Skeletal muscle tissue (tissue), 4 donors: Measurements from ENCODE around the gene RPS24. TPM values are rescaled to one million over a fixed set of nuclear protein-coding genes. Genes with fewer than 3 reads are reported as not detected.

Experiments
- H3K27ac ChIP-seq: one replicate; pipeline ENCODE4 v1.7.0; 2013; ENCODE audit warnings: mild to moderate bottlenecking, low read depth, low read length, inconsistent platforms
- H3K27me3 ChIP-seq, 3 donors: one replicate each; pipeline ENCODE4 v1.7.0; 2013; ENCODE audit warnings: low read length in 3 of 3; ENCODE audit not compliant: control insufficient read depth in 3 of 3, insufficient read depth in 3 of 3
- H3K36me3 ChIP-seq, 3 donors: one replicate each; pipeline ENCODE4 v1.7.0; 2013; ENCODE audit warnings: low read length in 3 of 3; ENCODE audit not compliant: control insufficient read depth in 3 of 3, insufficient read depth in 3 of 3
- H3K4me1 ChIP-seq, 3 donors: one replicate each; pipeline ENCODE4 v1.7.0; 2013; ENCODE audit warnings: low read length in 3 of 3, mild to moderate bottlenecking in 3 of 3; ENCODE audit not compliant: control insufficient read depth in 3 of 3, insufficient read depth in 3 of 3
- H3K4me3 ChIP-seq, 3 donors: one replicate each; pipeline ENCODE4 v1.7.0; 2013; ENCODE audit warnings: low read length in 3 of 3
- H3K9ac ChIP-seq, 3 donors: one replicate each; pipeline ENCODE4 v1.7.0; 2013; ENCODE audit warnings: low read length in 3 of 3, mild to moderate bottlenecking in 3 of 3, moderate library complexity in 2 of 3, low read depth in 1 of 3
- H3K9me3 ChIP-seq, 3 donors: one replicate each; pipeline ENCODE4 v1.7.0; 2013; ENCODE audit warnings: low read length in 3 of 3; ENCODE audit not compliant: control insufficient read depth in 3 of 3
- total RNA-seq: library from RNA; depleted of rRNA; stranded (reverse); fragments of >200 nt; gene quantifications from one replicate; pipeline ENCODE4 v1.2.3, GENCODE V29; 2014
- donor health status: Osteomylitis.

RPS24 gene
- total RNA-seq, 1 donor from 2014 or later, result 2,668 TPM

- H3K9me3 ChIP-seq, result no peaks in the 10 kb centered on the region
These were observed 45.7 kb downstream of the RPS24 start for GRCh38 chr10:78079411-78079810.

GRCh38 chr10:78081292-78081691 is 47.6 kb downstream of the RPS24 start:
- no peaks in the 10 kb centered on the region for H3K4me1 ChIP-seq
- no peak overlapping the region for H3K9ac ChIP-seq
- no peak overlapping the region for H3K27ac ChIP-seq
- no peak overlapping the region for H3K4me3 ChIP-seq
- no peaks in the 10 kb centered on the region for H3K36me3 ChIP-seq
- H3K27me3 ChIP-seq, result peaks cover 0 to 1% (median 0%) of the 10 kb centered on the region in 3 donors
- H3K9me3 ChIP-seq, result no peaks in the 10 kb centered on the region

More at GRCh38 chr10:78079411-78079810, 45.7 kb downstream of the RPS24 start:
- H3K27ac ChIP-seq, result no peak overlapping the region
- no peaks in the 10 kb centered on the region for H3K4me1 ChIP-seq
- no peak overlapping the region for H3K4me3 ChIP-seq
- H3K27me3 ChIP-seq, result no peaks in the 10 kb centered on the region
- no peak overlapping the region for H3K9ac ChIP-seq
- H3K36me3 ChIP-seq, result no peaks in the 10 kb centered on the region

- Histone ChIP-seq H3K9ac (no peak overlapping the region), H3K27ac (no peak overlapping the region), H3K4me3 (no peak overlapping the region), H3K27me3 (peaks cover 0 to 2% (median 0%) of the 10 kb centered on the region in 3 donors), H3K4me1 (no peaks in the 10 kb centered on the region), H3K36me3 (no peaks in the 10 kb centered on the region), H3K9me3 (no peaks in the 10 kb centered on the region)
These were observed 49.0 kb downstream of the RPS24 start for GRCh38 chr10:78082636-78083035.

Other genes with a start within 250 kb of the RPS24 start
- gene DLG5, start 107.1 kb upstream of the RPS24 start, total RNA-seq, result 14.1 TPM
- 18.8 TPM for gene POLR3A, start 4.3 kb upstream of the RPS24 start, total RNA-seq